Hematopoietic multipotent progenitor cell (in vitro differentiated cells): ENCODE results near the gene UBE2O. TPM values are rescaled to one million over a fixed set of nuclear protein-coding genes. Genes with fewer than 3 reads are reported as not detected.
"Not testable (repeated sequence)": the region's sequence is repeated elsewhere in the genome, so short reads cannot be mapped to it uniquely, and the experiment has no call there.

Experiments
- DNase-seq, 3 donors: peaks; one replicate each; pipeline ENCODE4 v3.0.0-alpha.2; 2011 to 2015; ENCODE audit warnings: low read depth in 2 of 3, low spot score in 2 of 3
- total RNA-seq: library from RNA; depleted of rRNA; stranded (reverse); fragments of >200 nt; gene quantifications from one replicate; pipeline ENCODE4 v1.2.3, GENCODE V29; 2012

The UBE2O gene
- total RNA-seq, 1 donor = 46.3 TPM

DNA sequence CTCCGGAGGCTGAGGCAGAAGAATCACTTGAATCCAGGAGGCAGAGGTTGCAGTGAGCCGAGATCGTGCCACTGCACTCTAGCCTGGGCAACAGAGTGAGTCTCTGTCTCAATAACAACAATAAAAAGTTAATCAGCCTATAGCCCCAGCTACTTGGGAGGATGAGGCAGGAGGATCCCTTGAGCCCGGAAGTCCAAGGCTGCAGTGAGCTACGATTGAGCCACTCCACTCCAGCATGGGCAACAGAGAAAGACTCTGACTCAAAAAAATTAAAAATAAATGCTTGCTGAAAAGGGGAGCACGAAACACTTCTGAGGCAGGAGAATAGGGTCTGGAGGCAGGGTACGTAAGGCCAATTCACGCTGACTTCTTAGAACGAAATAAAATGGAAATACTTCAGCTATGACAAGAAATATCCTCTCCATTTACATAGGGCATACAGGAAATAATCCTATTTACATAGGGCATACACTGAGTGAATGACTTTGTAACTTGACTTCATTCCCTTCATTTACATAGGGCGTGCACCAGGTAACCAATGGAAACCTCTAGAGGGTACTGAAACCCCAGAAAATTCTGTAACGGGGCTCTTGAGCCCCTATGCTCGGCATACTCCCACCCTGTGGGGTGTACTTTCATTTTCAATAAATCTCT, 96.0 kb downstream of the UBE2O start:
- DNase-seq = no peak

DNA sequence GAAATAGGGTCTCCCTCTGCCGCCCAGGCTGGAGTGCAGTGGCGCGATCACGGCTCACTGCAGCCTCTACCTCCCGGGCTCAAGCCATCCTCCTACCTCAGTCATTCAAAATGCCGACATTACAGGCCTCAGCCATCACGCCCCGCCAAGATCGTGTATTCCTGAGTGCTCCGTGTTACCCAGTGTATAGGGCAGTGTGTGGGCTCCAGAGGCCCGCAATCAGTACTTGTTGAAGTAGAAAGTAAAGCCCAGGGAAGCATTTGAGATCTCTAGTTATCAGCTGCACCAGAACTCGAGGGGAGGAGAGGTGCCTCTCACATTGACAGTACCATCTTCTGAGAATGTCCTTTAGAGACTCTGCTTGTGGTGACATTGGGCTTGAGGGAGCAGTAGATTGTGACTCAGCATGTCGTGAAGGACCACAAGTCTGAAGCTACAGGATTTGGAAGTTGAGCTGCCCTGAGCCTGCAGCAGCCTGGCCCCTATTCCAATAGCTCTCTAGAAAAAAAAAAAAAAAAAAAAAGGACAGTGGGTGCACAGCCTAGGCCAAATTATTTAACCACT, 98.1 kb downstream of the UBE2O start:
- DNase-seq = peak in 2 of 3 donors; percentile 50 to 63

DNA sequence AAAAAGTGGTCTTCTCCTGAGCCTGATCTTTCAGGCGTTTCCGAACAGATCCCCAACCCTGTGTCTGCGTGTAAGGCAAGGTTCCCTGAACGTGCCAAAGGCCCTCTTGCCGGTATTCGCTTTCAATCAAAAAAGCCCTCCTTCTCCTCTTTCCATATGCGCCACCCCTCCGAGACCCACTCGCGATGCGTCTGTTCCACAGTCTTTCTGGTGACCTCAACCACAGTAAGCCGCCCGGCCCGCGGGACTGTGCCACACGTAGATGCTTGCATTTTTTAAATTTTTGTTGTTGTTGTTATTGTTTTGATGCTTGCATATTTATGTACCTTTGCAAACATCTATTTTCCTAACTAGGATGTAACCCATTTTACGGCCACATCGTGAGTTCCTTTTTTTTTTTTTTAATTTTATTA, 98.6 kb downstream of the UBE2O start:
- no peak for DNase-seq

DNA sequence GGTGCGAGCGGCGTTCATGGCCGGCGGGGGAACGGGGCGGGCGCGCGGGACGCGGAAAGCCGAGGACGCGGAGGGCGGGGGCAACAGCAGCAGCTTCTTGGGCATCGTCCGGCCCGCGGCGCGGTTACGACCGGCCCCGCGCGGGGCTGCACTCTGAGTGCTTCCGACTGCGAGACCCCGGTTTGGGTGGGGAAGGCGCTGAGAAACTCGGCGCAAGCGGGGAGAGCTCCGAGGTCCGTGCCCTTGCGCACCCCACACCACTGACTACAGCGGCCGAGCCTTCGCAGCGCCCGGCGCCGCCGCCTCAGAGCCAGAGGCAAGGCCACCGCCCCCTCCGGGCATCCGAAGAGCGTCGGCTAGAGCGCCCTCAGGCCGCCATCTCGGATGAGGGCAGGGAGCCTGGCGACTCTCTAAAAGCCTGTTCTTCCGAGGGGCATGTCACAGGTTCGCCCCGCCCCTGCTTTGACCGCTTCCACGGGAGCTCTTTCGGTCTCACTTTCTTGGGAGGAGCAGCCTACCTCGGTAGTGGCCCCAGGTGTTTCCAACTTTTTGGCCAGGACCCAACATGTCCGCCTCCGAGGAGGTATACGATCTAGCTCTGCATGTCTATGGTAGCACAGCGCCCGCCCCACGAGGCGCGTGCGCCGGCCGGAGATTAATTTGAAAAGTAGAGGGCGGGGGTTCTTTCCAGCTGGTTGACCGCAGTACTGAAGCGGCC, 99.2 kb downstream of the UBE2O start, which contains the start of gene PRPSAP1:
TSS of gene PRPSAP1 (minus strand) at position 318 of the 718 bp plus-strand sequence. CDS start at position 105, 213 bp downstream.
- peak; percentile 78 to 93 (median 91) for DNase-seq

DNA sequence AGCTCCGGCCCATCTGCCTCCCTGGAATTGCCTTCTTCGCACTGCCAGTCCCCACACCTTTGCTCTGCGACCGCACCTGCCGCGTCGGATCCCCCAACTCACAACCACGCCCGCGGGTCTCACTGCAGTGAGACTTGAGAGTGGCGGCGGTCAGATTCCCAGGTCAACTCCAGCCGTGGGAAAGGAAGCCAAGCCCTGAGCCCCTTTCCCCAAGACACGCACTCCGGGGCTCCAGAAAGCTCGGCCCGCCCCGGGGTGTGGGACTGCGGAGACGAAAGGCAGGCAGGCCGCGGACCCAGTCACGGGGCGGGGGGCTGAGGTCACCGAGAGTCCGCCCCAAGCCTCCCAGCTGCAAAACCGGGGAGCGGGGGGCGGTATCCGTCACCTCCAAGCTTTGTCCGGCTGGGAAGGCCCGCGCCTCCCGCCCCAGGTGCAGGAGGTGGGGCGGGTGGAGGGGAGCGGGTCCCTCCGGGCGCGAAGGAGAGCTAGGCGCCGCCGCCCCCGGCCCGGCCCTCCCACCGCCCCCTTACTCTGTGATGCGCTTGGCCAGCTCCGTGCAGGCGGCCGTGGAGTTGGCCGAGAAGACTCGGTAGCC, 99.9 kb downstream of the UBE2O start:
- DNase-seq = peak in 1 of 3 donors; percentile 22

DNA sequence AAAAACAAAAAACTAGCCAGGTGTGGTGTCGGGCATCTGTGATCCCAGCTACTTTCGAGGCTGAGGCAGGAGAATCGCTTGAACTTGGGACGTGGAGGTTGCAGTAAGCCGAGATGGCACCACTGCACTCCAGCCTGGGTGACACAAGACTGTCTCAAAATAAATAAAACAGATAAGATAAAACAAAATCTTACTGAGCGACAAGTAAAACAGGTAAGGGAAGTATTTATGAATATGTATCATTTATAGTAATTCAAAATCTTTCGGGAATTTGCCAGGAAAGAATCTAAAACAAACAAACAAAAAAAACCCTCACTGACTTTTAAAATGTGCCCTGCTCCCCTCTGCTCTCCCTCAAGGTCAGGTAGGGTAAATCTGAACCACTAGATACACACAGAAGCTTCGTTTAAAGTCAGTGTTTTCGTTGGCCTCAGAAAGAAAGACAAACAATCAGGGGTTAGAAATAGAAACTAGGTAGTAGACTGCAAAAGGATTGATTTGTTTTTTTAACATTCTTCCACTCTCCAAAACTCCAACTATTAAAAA, 101.4 kb downstream of the UBE2O start:
- DNase-seq = no peak

DNA sequence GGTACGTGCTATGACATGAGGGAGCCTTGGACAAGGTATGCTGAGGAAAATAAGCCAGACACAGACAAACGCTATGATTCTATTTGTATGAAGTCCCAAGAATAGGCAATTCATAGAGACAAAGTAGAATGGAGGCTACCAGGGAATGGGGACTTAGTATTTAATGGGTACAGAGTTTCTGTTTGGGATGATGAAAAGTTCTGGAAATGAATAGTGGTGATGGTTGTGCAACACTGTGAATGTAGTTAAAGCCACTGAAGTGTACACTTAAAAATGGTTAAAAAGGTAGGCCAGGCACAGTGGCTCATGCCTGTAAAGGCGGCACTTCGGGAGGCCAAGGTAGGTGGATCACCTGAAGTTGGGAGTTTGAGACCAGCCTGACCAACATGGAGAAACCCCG, 102.5 kb downstream of the UBE2O start:
- DNase-seq = no peak

DNA sequence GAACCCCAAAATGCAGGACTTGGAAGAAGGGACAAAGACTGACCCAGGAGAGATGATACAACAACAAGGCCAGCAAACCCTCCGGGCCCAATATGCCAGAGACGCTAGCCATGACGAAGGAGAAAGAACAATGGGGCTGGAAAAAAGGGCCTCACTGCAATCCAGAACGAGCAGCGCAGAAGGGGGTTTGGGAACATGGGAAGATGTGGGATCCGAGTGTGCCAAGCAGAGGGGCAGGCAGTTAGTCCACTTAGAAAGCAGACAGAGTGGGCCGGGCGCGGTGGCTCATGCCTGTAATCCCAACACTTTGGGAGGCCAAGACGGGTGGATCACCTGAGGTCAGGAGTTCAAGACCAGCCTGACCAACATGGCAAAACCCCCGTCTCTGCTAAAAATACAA, 106.0 kb downstream of the UBE2O start:
- DNase-seq = not testable (repeated sequence)

DNA sequence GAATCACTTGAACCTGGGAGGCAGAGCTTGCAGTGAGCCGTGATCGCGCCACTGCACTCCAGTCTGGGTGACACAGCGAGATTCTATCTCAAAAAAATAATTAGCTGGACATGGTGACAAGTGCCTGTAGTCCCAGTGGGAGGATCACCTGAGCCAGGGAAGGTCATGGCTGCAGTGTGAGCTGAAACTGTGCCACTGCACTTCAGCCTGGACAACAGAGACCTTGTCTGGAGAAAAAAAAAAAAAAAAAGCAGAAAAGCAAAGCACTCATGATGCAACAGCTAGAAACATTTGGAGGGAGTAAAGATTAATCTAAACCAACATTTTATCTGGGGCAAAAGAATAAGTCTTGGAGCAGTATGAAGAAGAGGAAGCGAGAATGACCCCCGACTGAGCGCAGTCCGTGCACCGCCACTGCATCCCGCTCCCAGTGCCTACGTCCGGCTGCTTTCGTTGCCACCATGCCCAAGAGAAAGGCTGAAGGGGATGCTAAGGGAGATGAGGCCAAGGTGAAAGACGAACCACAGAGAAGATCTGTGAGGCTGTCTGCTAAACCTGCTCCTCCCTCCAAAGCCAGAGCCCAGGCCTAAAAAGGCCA, 107.5 kb downstream of the UBE2O start:
- no peak for DNase-seq

DNA sequence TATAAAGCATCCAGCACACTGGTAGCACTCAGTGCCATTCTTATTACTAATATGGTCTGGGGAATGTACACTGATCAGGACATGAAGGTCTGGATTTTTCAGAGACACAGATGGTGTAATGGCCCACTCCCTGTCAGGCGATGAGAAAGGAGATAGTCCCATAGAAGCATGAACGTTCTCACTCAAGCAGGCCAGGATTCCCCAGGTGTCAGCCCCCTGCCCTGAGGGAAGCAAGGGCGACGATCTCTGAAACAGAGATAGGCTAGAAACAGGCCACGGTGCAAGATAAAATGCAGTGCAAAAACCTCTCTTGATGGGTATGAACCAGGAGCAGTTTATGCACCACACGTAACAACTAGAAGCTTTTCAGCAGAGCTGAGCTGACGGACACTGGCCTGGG, 109.8 kb downstream of the UBE2O start:
- DNase-seq = no peak

DNA sequence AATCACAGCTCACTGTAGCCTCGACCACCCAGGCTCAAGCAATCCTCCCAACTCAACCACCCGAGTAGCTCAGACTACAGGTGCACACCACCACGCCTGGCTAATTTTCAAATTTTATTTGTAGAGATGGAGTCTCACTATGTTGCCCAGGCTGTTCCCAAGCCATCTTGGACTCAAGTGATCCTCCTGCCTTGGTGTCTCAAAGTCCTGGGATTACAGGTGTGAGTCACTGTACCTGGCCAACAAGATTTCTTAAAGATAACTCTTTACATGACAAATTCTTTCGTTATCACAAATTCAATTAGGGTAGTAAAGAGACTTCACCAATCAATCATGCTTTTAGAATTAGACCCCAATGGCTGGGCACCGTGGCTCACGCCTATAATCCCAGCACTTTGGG, 111.7 kb downstream of the UBE2O start:
- DNase-seq = no peak

Other genes with a start within 250 kb of the UBE2O start
- 0.27 TPM for gene RNF157, start 212.7 kb downstream of the UBE2O start, total RNA-seq
- 31.0 TPM for gene UBALD2, start 187.8 kb downstream of the UBE2O start, total RNA-seq
- gene QRICH2, start 144.9 kb downstream of the UBE2O start, total RNA-seq = 3.0 TPM
- gene PRPSAP1, start 99.2 kb downstream of the UBE2O start, total RNA-seq = 39.6 TPM
- gene SPHK1, start 68.5 kb downstream of the UBE2O start, total RNA-seq = 7.5 TPM
- gene AANAT, start 14.5 kb upstream of the UBE2O start, total RNA-seq = under 0.01 TPM
- 13.7 TPM for gene RHBDF2, start 48.3 kb upstream of the UBE2O start, total RNA-seq
- 1.1 TPM for gene CYGB, start 84.6 kb upstream of the UBE2O start, total RNA-seq
- gene PRCD, start 86.9 kb upstream of the UBE2O start, total RNA-seq = 0.81 TPM
- gene ST6GALNAC2, start 132.7 kb upstream of the UBE2O start, total RNA-seq = 0.81 TPM
- 1.6 TPM for gene ST6GALNAC1, start 190.6 kb upstream of the UBE2O start, total RNA-seq